A549 (cell line): ENCODE results near the gene FGD1. TPM values are rescaled to one million over a fixed set of nuclear protein-coding genes. Genes with fewer than 3 reads are reported as not detected.

Experiments used
- ATAC-seq, 2 experiments: fragments of 200-7000 bp in 1 of 2; fragments of >200 bp in 1 of 2; cut with Nextera tagmentation in 1 of 2; cut with Tn5 transposase in 1 of 2; 3 replicates each; pipeline versions ENCODE4 v1.8.0 to v1.9.1; 2018 to 2020; ENCODE audit warnings: mild to moderate bottlenecking in 1 of 2, moderate library complexity in 1 of 2
- CTCF ChIA-PET: fragments of 300-600 bp; sonication (Branson Sonifier 250); formaldehyde crosslinking; extraction: SDS; loops from one replicate; lab custom pipeline; 2021; ENCODE audit warnings: antibody characterized with exemption, inconsistent platforms; lab: Yijun Ruan, JAX
- POLR2A ChIA-PET: fragments of 350-600 bp; formaldehyde crosslinking; extraction: SDS; loops from one replicate; lab custom pipeline; 2021; ENCODE audit warnings: antibody characterized with exemption, inconsistent platforms; lab: Yijun Ruan, JAX
- DNase-seq, 2 experiments: peaks; one replicate each; pipeline versions ENCODE4 v3.0.0 to v3.0.0-alpha.2; 2011 to 2016; ENCODE audit warnings: low read depth in 1 of 2, low spot score in 1 of 2
- FAIRE-seq: peaks from 2 replicates; lab custom pipeline; 2011; peaks lifted over from hg19 to GRCh38; lab: Jason Lieb, UNC
- H3K27ac ChIP-seq, 2 experiments: fragments of >200 bp; sonication (Bioruptor Twin); formaldehyde crosslinking; 3 replicates each; pipeline ENCODE4 v1.5.1; 2016 to 2017
- H3K4me1 ChIP-seq: fragments of >200 bp; sonication (Bioruptor Twin); formaldehyde crosslinking; 3 replicates; pipeline ENCODE4 v1.6.1; 2016
- H3K4me2 ChIP-seq: fragments of >200 bp; sonication (Bioruptor Twin); formaldehyde crosslinking; 3 replicates; pipeline ENCODE4 v1.6.1; 2016
- H3K4me3 ChIP-seq: fragments of >200 bp; sonication (Bioruptor Twin); formaldehyde crosslinking; 3 replicates; pipeline ENCODE4 v1.5.1; 2016
- H3K9me3 ChIP-seq: fragments of >200 bp; sonication (Bioruptor Twin); formaldehyde crosslinking; 3 replicates; pipeline ENCODE4 v1.6.1; 2016
- BHLHE40 ChIP-seq: IDR thresholded peaks from 2 replicates; pipeline ENCODE4 v1.6.1; 2012; ENCODE audit warnings: low read depth, low read length, inconsistent platforms
- CTCF ChIP-seq: fragments of >200 bp; sonication (Bioruptor Twin); formaldehyde crosslinking; IDR thresholded peaks from 3 replicates; pipeline ENCODE4 v1.5.1; 2016
- E2F6 ChIP-seq: IDR thresholded peaks from 2 replicates; pipeline ENCODE4 v1.6.1; 2012; ENCODE audit warnings: low read depth, borderline replicate concordance
- EHF ChIP-seq: fragments of 250-450 bp; sonication (Bioruptor Pico); IDR thresholded peaks from 2 replicates; pipeline ENCODE4 v1.5.0; 2020; ENCODE audit warnings: mild to moderate bottlenecking
- EHMT2 ChIP-seq: fragments of 200-600 bp; sonication (generic); IDR thresholded peaks from 2 replicates; pipeline ENCODE4 v1.6.1; 2016; ENCODE audit warnings: antibody characterized with exemption, low read depth, mild to moderate bottlenecking, moderate library complexity
- EP300 ChIP-seq, 2 experiments: fragments of >200 bp; sonication (Bioruptor Twin); formaldehyde crosslinking; IDR thresholded peaks; 2 replicates in 1 of 2; 3 replicates in 1 of 2; pipeline ENCODE4 v1.6.1; 2016 to 2017
- FOXS1 ChIP-seq: fragments of 250-450 bp; sonication (Bioruptor Pico); IDR thresholded peaks from 2 replicates; pipeline ENCODE4 v1.5.0; 2020; ENCODE audit warnings: mild to moderate bottlenecking, moderate library complexity
- GATA3 ChIP-seq: IDR thresholded peaks from 2 replicates; pipeline ENCODE4 v1.6.1; 2012; ENCODE audit warnings: borderline replicate concordance
- HDAC2 ChIP-seq: fragments of 200-600 bp; sonication (generic); IDR thresholded peaks from 2 replicates; pipeline ENCODE4 v1.6.1; 2016
- JUN ChIP-seq, 2 experiments: fragments of >200 bp; sonication (Bioruptor Twin); formaldehyde crosslinking; IDR thresholded peaks; 2 replicates in 1 of 2; 3 replicates in 1 of 2; pipeline ENCODE4 v1.6.1; 2016 to 2017
- KDM5A ChIP-seq: fragments of 200-600 bp; sonication (generic); IDR thresholded peaks from 2 replicates; pipeline ENCODE4 v1.6.1; 2016; ENCODE audit warnings: antibody characterized with exemption, mild to moderate bottlenecking
- RAD21 ChIP-seq, 2 experiments: fragments of >200 bp in 1 of 2; sonication (Bioruptor Twin) in 1 of 2; formaldehyde crosslinking in 1 of 2; IDR thresholded peaks in 1 of 2; conservative IDR thresholded peaks in 1 of 2; 2 replicates in 1 of 2; 3 replicates in 1 of 2; pipeline ENCODE4 v1.6.1; 2012 to 2018; ENCODE audit warnings: inconsistent platforms in 1 of 2
- RCOR1 ChIP-seq: fragments of 150-350 bp; IDR thresholded peaks from 2 replicates; pipeline ENCODE4 v1.6.1; 2014; ENCODE audit warnings: antibody characterized with exemption, low read length, low read depth
- REST ChIP-seq: fragments of 200-600 bp; sonication (generic); IDR thresholded peaks from 2 replicates; pipeline ENCODE4 v1.6.1; 2016; ENCODE audit warnings: antibody characterized with exemption, mild to moderate bottlenecking, moderate library complexity
- RFX5 ChIP-seq: fragments of 450-650 bp; IDR thresholded peaks from 2 replicates; pipeline ENCODE4 v1.7.1; 2014; ENCODE audit warnings: antibody characterized with exemption, mild to moderate bottlenecking, moderate library complexity
- SREBF2 ChIP-seq: fragments of 450-650 bp; IDR thresholded peaks from 2 replicates; pipeline ENCODE4 v1.6.1; 2014; ENCODE audit warnings: mild to moderate bottlenecking, moderate library complexity
- ZNF302 ChIP-seq: fragments of 250-450 bp; sonication (Bioruptor Pico); IDR thresholded peaks from 2 replicates; pipeline ENCODE4 v1.9.0; 2021; ENCODE audit warnings: inconsistent platforms, mild to moderate bottlenecking, moderate library complexity
- WGBS: methylation state at CpG from one replicate; pipeline ENCODE4 v1.1.6; 2017; ENCODE audit errors: missing lambda C conversion rate; 5-methylcytosine and 5-hydroxymethylcytosine counted together
- polyA plus RNA-seq, 4 experiments: library from polyadenylated mRNA; depleted of rRNA in 3 of 4; stranded (reverse); fragments of >200 nt; fragmentation: RNase III in 1 of 4; extraction: RNeasy Plus Mini Kit Qiagen cat#74134 plus additional on column Dnase treatment in 1 of 4; gene quantifications; 2 replicates in 3 of 4; 3 replicates in 1 of 4; pipeline ENCODE4 v1.2.3, GENCODE V29; 2011 to 2017

The FGD1 gene
- polyA plus RNA-seq, 2 of the 4 experiments (the other 2 are of a cell fraction), result 1.9 to 5.8 TPM

- 74% methylated on average over 3 of the region's 3 CpGs for WGBS
- ATAC-seq, result no peak
These were observed 82.3 kb downstream of the FGD1 start for GRCh38 chrX:54413753-54414152.

GRCh38 chrX:54411732-54412131 lies 84.3 kb downstream of the FGD1 start:
- FAIRE-seq (no peak), ATAC-seq (no peak), DNase-seq (no peak)
- no peaks in the 10 kb centered on the region for H3K9me3 ChIP-seq
- ChIA-PET POLR2A (no interaction called here), CTCF (no interaction called here)
- WGBS, result 95% methylated on average over 1 of the region's 1 CpG
- H3K4me2 ChIP-seq, result no peak overlapping the region
- TF ChIP-seq RFX5, result no peak
- TF ChIP-seq JUN (IDR thresholded peaks at IDR 0.05), result no peak
- TF ChIP-seq FOXS1 (CRISPR knock-in tag), result no peak
- TF ChIP-seq SREBF2, result no peak
- no peaks in the 10 kb centered on the region for H3K4me1 ChIP-seq
- no peak overlapping the region for H3K27ac ChIP-seq
- no peak overlapping the region for H3K4me3 ChIP-seq

More at GRCh38 chrX:54413753-54414152, 82.3 kb downstream of the FGD1 start:
- no peak overlapping the region for H3K4me3 ChIP-seq
- no peak overlapping the region for H3K27ac ChIP-seq
- FAIRE-seq (no peak), DNase-seq (no peak)
- ChIA-PET POLR2A (no interaction called here), CTCF (no interaction called here)
- no peaks in the 10 kb centered on the region for H3K9me3 ChIP-seq
- no peaks in the 10 kb centered on the region for H3K4me1 ChIP-seq
- TF ChIP-seq GATA3 (no peak), RCOR1 (no peak), EHF (CRISPR knock-in tag) (no peak), CTCF (no peak), E2F6 (no peak), ZNF302 (CRISPR knock-in tag) (no peak)
- no peak overlapping the region for H3K4me2 ChIP-seq

- FAIRE-seq (no peak), DNase-seq (no peak), ATAC-seq (no peak)
- Histone ChIP-seq H3K27ac (no peak overlapping the region), H3K4me1 (no peaks in the 10 kb centered on the region), H3K9me3 (no peaks in the 10 kb centered on the region), H3K4me3 (no peak overlapping the region), H3K4me2 (no peak overlapping the region)
- CTCF ChIA-PET, result no interaction called here
- POLR2A ChIA-PET, result no interaction called here
- WGBS, result 3% methylated on average over 2 of the region's 2 CpGs
- TF ChIP-seq KDM5A (no peak), GATA3 (no peak), CTCF (no peak), RFX5 (no peak), REST (no peak), EP300 (IDR thresholded peaks at IDR 0.05) (no peak), RAD21 (conservative IDR thresholded peaks at IDR 0.05 in 1 of 2, IDR thresholded peaks at IDR 0.05 in 1 of 2) (no peak), SREBF2 (no peak), HDAC2 (no peak), E2F6 (no peak), EHMT2 (no peak), BHLHE40 (no peak)
These were observed 88.8 kb downstream of the FGD1 start for GRCh38 chrX:54407266-54407665.
